ENCODE data around the gene HCN2. TPM values are rescaled to one million over a fixed set of nuclear protein-coding genes. Genes with fewer than 3 reads are reported as not detected.
A peak's percentile ranks its signal among the peaks of the same experiment; 100 is the strongest.

The HCN2 gene
- total and polyA plus RNA-seq, 9 of the 15 experiments (the other 6 are each of a cell fraction or from before 2014, with no cell fraction given): 0.29 to 4.2 (median 0.82) TPM; not detected in 2

DNA sequence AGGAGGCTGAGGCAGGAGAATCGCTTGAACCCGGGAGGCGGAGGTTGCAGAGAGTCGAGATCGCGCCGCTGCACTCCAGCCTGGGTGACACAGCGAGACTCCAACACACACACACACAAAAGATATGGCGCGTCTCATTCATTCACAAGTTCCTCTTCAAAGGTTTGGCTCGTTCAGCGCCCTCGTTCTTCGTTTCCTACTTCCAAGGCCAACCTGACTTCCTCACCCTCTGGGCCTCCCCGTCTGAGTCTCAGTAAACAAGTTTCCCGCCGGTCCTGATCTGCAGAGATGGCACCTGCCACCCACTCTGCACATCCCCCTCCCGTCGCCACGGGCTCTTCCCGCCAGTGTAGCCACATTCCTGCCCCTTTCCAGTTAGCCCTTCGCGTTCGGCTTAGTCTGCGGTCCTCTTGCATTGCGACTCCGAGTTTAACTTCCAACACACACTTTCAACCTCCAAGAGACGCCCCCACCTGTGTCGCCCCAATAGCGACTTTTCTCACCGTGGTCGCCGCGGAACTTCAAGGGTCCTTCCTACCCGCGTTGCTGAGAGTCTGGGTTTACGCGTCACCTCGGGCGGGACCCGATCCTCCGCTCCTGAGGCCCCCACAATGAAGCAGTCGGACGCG is 18.6 kb upstream of the HCN2 start (continued):
- no peak for TF ChIP-seq C11orf30 (IDR thresholded peaks at IDR 0.05; ENCODE audit: low read depth)
- TF ChIP-seq NFE2 (IDR thresholded peaks at IDR 0.05; ENCODE audit: low read depth): peak; percentile 55; the same call in 1 of the 2 replicates
- TF ChIP-seq RNF2 (IDR thresholded peaks at IDR 0.05): no peak
- TF ChIP-seq MYBL2 (IDR thresholded peaks at IDR 0.05; ENCODE audit: low read depth): no peak
- TF ChIP-seq MYBL2 (CRISPR knock-in tag; IDR thresholded peaks at IDR 0.05; ENCODE audit: borderline replicate concordance): no peak
- TF ChIP-seq L3MBTL2 (IDR thresholded peaks at IDR 0.05): peak; percentile 86
- 0 out of 2 replicates have a peak, but pooled peaks have one; percentile 88 for TF ChIP-seq SRSF3 (IDR thresholded peaks at IDR 0.05; ENCODE audit: insufficient read depth, low read length)
- TF ChIP-seq, protein P1, sequence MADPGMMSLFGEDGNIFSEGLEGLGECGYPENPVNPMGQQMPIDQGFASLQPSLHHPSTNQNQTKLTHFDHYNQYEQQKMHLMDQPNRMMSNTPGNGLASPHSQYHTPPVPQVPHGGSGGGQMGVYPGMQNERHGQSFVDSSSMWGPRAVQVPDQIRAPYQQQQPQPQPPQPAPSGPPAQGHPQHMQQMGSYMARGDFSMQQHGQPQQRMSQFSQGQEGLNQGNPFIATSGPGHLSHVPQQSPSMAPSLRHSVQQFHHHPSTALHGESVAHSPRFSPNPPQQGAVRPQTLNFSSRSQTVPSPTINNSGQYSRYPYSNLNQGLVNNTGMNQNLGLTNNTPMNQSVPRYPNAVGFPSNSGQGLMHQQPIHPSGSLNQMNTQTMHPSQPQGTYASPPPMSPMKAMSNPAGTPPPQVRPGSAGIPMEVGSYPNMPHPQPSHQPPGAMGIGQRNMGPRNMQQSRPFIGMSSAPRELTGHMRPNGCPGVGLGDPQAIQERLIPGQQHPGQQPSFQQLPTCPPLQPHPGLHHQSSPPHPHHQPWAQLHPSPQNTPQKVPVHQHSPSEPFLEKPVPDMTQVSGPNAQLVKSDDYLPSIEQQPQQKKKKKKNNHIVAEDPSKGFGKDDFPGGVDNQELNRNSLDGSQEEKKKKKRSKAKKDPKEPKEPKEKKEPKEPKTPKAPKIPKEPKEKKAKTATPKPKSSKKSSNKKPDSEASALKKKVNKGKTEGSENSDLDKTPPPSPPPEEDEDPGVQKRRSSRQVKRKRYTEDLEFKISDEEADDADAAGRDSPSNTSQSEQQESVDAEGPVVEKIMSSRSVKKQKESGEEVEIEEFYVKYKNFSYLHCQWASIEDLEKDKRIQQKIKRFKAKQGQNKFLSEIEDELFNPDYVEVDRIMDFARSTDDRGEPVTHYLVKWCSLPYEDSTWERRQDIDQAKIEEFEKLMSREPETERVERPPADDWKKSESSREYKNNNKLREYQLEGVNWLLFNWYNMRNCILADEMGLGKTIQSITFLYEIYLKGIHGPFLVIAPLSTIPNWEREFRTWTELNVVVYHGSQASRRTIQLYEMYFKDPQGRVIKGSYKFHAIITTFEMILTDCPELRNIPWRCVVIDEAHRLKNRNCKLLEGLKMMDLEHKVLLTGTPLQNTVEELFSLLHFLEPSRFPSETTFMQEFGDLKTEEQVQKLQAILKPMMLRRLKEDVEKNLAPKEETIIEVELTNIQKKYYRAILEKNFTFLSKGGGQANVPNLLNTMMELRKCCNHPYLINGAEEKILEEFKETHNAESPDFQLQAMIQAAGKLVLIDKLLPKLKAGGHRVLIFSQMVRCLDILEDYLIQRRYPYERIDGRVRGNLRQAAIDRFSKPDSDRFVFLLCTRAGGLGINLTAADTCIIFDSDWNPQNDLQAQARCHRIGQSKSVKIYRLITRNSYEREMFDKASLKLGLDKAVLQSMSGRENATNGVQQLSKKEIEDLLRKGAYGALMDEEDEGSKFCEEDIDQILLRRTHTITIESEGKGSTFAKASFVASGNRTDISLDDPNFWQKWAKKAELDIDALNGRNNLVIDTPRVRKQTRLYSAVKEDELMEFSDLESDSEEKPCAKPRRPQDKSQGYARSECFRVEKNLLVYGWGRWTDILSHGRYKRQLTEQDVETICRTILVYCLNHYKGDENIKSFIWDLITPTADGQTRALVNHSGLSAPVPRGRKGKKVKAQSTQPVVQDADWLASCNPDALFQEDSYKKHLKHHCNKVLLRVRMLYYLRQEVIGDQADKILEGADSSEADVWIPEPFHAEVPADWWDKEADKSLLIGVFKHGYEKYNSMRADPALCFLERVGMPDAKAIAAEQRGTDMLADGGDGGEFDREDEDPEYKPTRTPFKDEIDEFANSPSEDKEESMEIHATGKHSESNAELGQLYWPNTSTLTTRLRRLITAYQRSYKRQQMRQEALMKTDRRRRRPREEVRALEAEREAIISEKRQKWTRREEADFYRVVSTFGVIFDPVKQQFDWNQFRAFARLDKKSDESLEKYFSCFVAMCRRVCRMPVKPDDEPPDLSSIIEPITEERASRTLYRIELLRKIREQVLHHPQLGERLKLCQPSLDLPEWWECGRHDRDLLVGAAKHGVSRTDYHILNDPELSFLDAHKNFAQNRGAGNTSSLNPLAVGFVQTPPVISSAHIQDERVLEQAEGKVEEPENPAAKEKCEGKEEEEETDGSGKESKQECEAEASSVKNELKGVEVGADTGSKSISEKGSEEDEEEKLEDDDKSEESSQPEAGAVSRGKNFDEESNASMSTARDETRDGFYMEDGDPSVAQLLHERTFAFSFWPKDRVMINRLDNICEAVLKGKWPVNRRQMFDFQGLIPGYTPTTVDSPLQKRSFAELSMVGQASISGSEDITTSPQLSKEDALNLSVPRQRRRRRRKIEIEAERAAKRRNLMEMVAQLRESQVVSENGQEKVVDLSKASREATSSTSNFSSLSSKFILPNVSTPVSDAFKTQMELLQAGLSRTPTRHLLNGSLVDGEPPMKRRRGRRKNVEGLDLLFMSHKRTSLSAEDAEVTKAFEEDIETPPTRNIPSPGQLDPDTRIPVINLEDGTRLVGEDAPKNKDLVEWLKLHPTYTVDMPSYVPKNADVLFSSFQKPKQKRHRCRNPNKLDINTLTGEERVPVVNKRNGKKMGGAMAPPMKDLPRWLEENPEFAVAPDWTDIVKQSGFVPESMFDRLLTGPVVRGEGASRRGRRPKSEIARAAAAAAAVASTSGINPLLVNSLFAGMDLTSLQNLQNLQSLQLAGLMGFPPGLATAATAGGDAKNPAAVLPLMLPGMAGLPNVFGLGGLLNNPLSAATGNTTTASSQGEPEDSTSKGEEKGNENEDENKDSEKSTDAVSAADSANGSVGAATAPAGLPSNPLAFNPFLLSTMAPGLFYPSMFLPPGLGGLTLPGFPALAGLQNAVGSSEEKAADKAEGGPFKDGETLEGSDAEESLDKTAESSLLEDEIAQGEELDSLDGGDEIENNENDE (IDR thresholded peaks at IDR 0.05; ENCODE audit: low read depth, low read length): no peak
- no peak for TF ChIP-seq EZH2 (IDR thresholded peaks at IDR 0.05; ENCODE audit: borderline replicate concordance, low read depth, low read length)
- no peak for TF ChIP-seq SIN3B (IDR thresholded peaks at IDR 0.05; ENCODE audit: low read depth)
- TF ChIP-seq ZNF316 (IDR thresholded peaks at IDR 0.05): peak; percentile 7; the same call in 1 of the 2 replicates
- TF ChIP-seq NFRKB (IDR thresholded peaks at IDR 0.05; ENCODE audit: low read depth): peak; percentile 91
- peak; percentile 16; the same call in 1 of the 2 replicates for TF ChIP-seq ZNF764 (CRISPR knock-in tag; IDR thresholded peaks at IDR 0.05; ENCODE audit: low read depth)
- TF ChIP-seq BACH1 (tag; IDR thresholded peaks at IDR 0.05): no peak
- no peak for TF ChIP-seq TBP (optimal IDR thresholded peaks at IDR 0.05; ENCODE audit: low read depth, low read length)
- TF ChIP-seq CBX3 (IDR thresholded peaks at IDR 0.05; ENCODE audit: borderline replicate concordance in 1 of 2, low read length in 2 of 2): 0 out of 3 replicates have a peak, but pooled peaks of 1 of the 2 experiments have one; percentile 42
- TF ChIP-seq SMAD3 (CRISPR knock-in tag; conservative IDR thresholded peaks at IDR 0.05): no peak
- no peak for TF ChIP-seq NR2F6 (CRISPR knock-in tag; IDR thresholded peaks at IDR 0.05)
- peak; percentile 42 for TF ChIP-seq DPF2 (IDR thresholded peaks at IDR 0.05)
- no peak for TF ChIP-seq ZNF445 (CRISPR knock-in tag; IDR thresholded peaks at IDR 0.05; ENCODE audit: low read depth)
